Activated naive CD8-positive, alpha-beta T cell treated with anti-CD3 and anti-CD28 coated beads, Interleukin-2, amount 50 U/mL, for 24 hours (primary cell): ENCODE data around the gene ADGRE2.

Source experiments
- ATAC-seq: fragments of 150-1000 bp; cut with Tn5 transposase; one replicate; pipeline ENCODE4 v1.10.0; 2021
- DNase-seq: peaks from one replicate; pipeline ENCODE4 v3.0.0; 2021
- H3K27ac Mint-ChIP-seq: one replicate; pipeline ENCODE4 v1.8.0; 2021; ENCODE audit warnings: mild to moderate bottlenecking, mixed read lengths
- H3K27me3 Mint-ChIP-seq: one replicate; pipeline ENCODE4 v1.8.0; 2021; ENCODE audit warnings: mixed read lengths
- H3K36me3 Mint-ChIP-seq: one replicate; pipeline ENCODE4 v1.8.0; 2021; ENCODE audit warnings: low read depth, mixed read lengths
- H3K4me1 Mint-ChIP-seq: one replicate; pipeline ENCODE4 v1.8.0; 2021; ENCODE audit warnings: mixed read lengths
- H3K4me3 Mint-ChIP-seq: one replicate; pipeline ENCODE4 v1.8.0; 2021; ENCODE audit warnings: mild to moderate bottlenecking, moderate library complexity, mixed read lengths
- H3K9me3 Mint-ChIP-seq: one replicate; pipeline ENCODE4 v1.8.0; 2021; ENCODE audit warnings: mixed read lengths

Gene ADGRE2

GRCh38 chr19:14733574-14733973, 44.8 kb downstream of the ADGRE2 start:
- DNase-seq = no peak
- Mint-ChIP-seq H3K36me3 (no peaks in the 10 kb centered on the region), H3K27me3 (peaks cover 2% of the 10 kb centered on the region), H3K9me3 (peaks cover 20% of the 10 kb centered on the region), H3K4me3 (no peak overlapping the region), H3K27ac (no peak overlapping the region), H3K4me1 (no peaks in the 10 kb centered on the region)
- ATAC-seq = no peak

- Mint-ChIP-seq H3K27ac (no peak overlapping the region), H3K27me3 (peaks cover 2% of the 10 kb centered on the region), H3K36me3 (peaks cover 4% of the 10 kb centered on the region), H3K9me3 (peaks cover 26% of the 10 kb centered on the region), H3K4me1 (no peaks in the 10 kb centered on the region), H3K4me3 (no peak overlapping the region)
- ATAC-seq (no peak), DNase-seq (no peak)
These were observed 45.9 kb downstream of the ADGRE2 start for GRCh38 chr19:14732510-14732909.

GRCh38 chr19:14731200-14731599, 47.2 kb downstream of the ADGRE2 start:
- Mint-ChIP-seq H3K4me1 (no peaks in the 10 kb centered on the region), H3K27me3 (peaks cover 2% of the 10 kb centered on the region), H3K9me3 (peaks cover 32% of the 10 kb centered on the region), H3K27ac (no peak overlapping the region), H3K36me3 (peaks cover 8% of the 10 kb centered on the region), H3K4me3 (no peak overlapping the region)
- DNase-seq (no peak), ATAC-seq (no peak)

GRCh38 chr19:14728595-14728994, 49.8 kb downstream of the ADGRE2 start:
- ATAC-seq (no peak), DNase-seq (no peak)
- peaks cover 19% of the 10 kb centered on the region for H3K36me3 Mint-ChIP-seq
- H3K4me3 Mint-ChIP-seq = no peak overlapping the region
- no peaks in the 10 kb centered on the region for H3K4me1 Mint-ChIP-seq
- H3K27me3 Mint-ChIP-seq = peaks cover 2% of the 10 kb centered on the region
- H3K27ac Mint-ChIP-seq = no peak overlapping the region
- peaks cover 46% of the 10 kb centered on the region for H3K9me3 Mint-ChIP-seq

- ATAC-seq = no peak
- Mint-ChIP-seq H3K9me3 (peaks cover 75% of the 10 kb centered on the region), H3K36me3 (peaks cover 73% of the 10 kb centered on the region)
These were observed 56.2 kb downstream of the ADGRE2 start for GRCh38 chr19:14722127-14722526.

GRCh38 chr19:14719162-14719561, 59.2 kb downstream of the ADGRE2 start:
- no peak for ATAC-seq
- Mint-ChIP-seq H3K27me3 (no peaks in the 10 kb centered on the region), H3K27ac (no peak overlapping the region), H3K36me3 (peaks cover 92% of the 10 kb centered on the region), H3K9me3 (peaks cover 76% of the 10 kb centered on the region), H3K4me3 (no peak overlapping the region), H3K4me1 (no peaks in the 10 kb centered on the region)
- no peak for DNase-seq

More at GRCh38 chr19:14722127-14722526, 56.2 kb downstream of the ADGRE2 start:
- no peak for DNase-seq
- Mint-ChIP-seq H3K4me3 (no peak overlapping the region), H3K4me1 (no peaks in the 10 kb centered on the region), H3K27me3 (no peaks in the 10 kb centered on the region), H3K27ac (no peak overlapping the region)

GRCh38 chr19:14718522-14719116, 59.7 kb downstream of the ADGRE2 start:
- H3K27me3 Mint-ChIP-seq = no peaks in the 10 kb centered on the region
- ATAC-seq = no peak
- no peaks in the 10 kb centered on the region for H3K4me1 Mint-ChIP-seq
- H3K4me3 Mint-ChIP-seq = no peak overlapping the region
- no peak overlapping the region for H3K27ac Mint-ChIP-seq
- DNase-seq = no peak
- H3K36me3 Mint-ChIP-seq = peaks cover 93% of the 10 kb centered on the region
- H3K9me3 Mint-ChIP-seq = peaks cover 78% of the 10 kb centered on the region

GRCh38 chr19:14715841-14716240, 62.5 kb downstream of the ADGRE2 start:
- Mint-ChIP-seq H3K9me3 (peaks cover 66% of the 10 kb centered on the region), H3K36me3 (peaks cover 90% of the 10 kb centered on the region), H3K27ac (no peak overlapping the region), H3K4me1 (no peaks in the 10 kb centered on the region), H3K4me3 (no peak overlapping the region), H3K27me3 (no peaks in the 10 kb centered on the region)
- no peak for DNase-seq
- no peak for ATAC-seq

- no peak overlapping the region for H3K27ac Mint-ChIP-seq
- peaks cover 4% of the 10 kb centered on the region for H3K9me3 Mint-ChIP-seq
- H3K4me1 Mint-ChIP-seq = no peaks in the 10 kb centered on the region
- no peak overlapping the region for H3K4me3 Mint-ChIP-seq
- H3K36me3 Mint-ChIP-seq = peaks cover 62% of the 10 kb centered on the region
- DNase-seq (no peak), ATAC-seq (no peak)
- no peaks in the 10 kb centered on the region for H3K27me3 Mint-ChIP-seq
These were observed 73.9 kb downstream of the ADGRE2 start for GRCh38 chr19:14704450-14704849.

GRCh38 chr19:14703833-14704232, 74.5 kb downstream of the ADGRE2 start:
- Mint-ChIP-seq H3K4me3 (no peak overlapping the region), H3K4me1 (no peaks in the 10 kb centered on the region), H3K27ac (no peak overlapping the region), H3K9me3 (peaks cover under 1% of the 10 kb centered on the region), H3K27me3 (no peaks in the 10 kb centered on the region), H3K36me3 (peaks cover 61% of the 10 kb centered on the region)
- DNase-seq (no peak), ATAC-seq (no peak)

- H3K27me3 Mint-ChIP-seq = no peaks in the 10 kb centered on the region
- no peaks in the 10 kb centered on the region for H3K9me3 Mint-ChIP-seq
- ATAC-seq = no peak
- H3K27ac Mint-ChIP-seq = no peak overlapping the region
- H3K4me1 Mint-ChIP-seq = no peaks in the 10 kb centered on the region
- H3K36me3 Mint-ChIP-seq = peaks cover 53% of the 10 kb centered on the region
- no peak overlapping the region for H3K4me3 Mint-ChIP-seq
- no peak for DNase-seq
These were observed 77.5 kb downstream of the ADGRE2 start for GRCh38 chr19:14700711-14701375.

GRCh38 chr19:14699641-14700040, 78.7 kb downstream of the ADGRE2 start:
- Mint-ChIP-seq H3K27me3 (no peaks in the 10 kb centered on the region), H3K4me3 (no peak overlapping the region), H3K27ac (no peak overlapping the region), H3K4me1 (no peaks in the 10 kb centered on the region), H3K9me3 (no peaks in the 10 kb centered on the region), H3K36me3 (peaks cover 55% of the 10 kb centered on the region)
- DNase-seq = no peak
- no peak for ATAC-seq

- Mint-ChIP-seq H3K27ac (no peak overlapping the region), H3K36me3 (peaks cover 34% of the 10 kb centered on the region), H3K4me3 (no peak overlapping the region), H3K9me3 (no peaks in the 10 kb centered on the region), H3K4me1 (peaks cover 12% of the 10 kb centered on the region), H3K27me3 (no peaks in the 10 kb centered on the region)
- ATAC-seq = no peak
- no peak for DNase-seq
These were observed 82.9 kb downstream of the ADGRE2 start for GRCh38 chr19:14695471-14695870.

- Mint-ChIP-seq H3K27ac (no peak overlapping the region), H3K4me1 (peaks cover 14% of the 10 kb centered on the region), H3K9me3 (no peaks in the 10 kb centered on the region), H3K36me3 (peaks cover 30% of the 10 kb centered on the region), H3K4me3 (no peak overlapping the region), H3K27me3 (no peaks in the 10 kb centered on the region)
- no peak for ATAC-seq
- no peak for DNase-seq
These were observed 83.6 kb downstream of the ADGRE2 start for GRCh38 chr19:14694641-14695266.
